ENCODE measurements around the gene ARL3.
"Not testable (repeated sequence)": the region's sequence is repeated elsewhere in the genome, so short reads cannot be mapped to it uniquely, and the experiment has no call there.

Gene ARL3

GRCh38 chr10:102704915-102705314 is 9.3 kb downstream of the ARL3 start:
- no peak for DNase-seq (ENCODE audit: low read depth)

GRCh38 chr10:102702742-102703141 is 11.5 kb downstream of the ARL3 start:
- no peak for DNase-seq (ENCODE audit: low read depth)

- DNase-seq (ENCODE audit: low read depth), result no peak
Measured at GRCh38 chr10:102701796-102702195, 12.4 kb downstream of the ARL3 start.

GRCh38 chr10:102701272-102701671 is 12.9 kb downstream of the ARL3 start:
- DNase-seq (ENCODE audit: low read depth), result no peak

GRCh38 chr10:102698894-102699293 is 15.3 kb downstream of the ARL3 start:
- DNase-seq (ENCODE audit: low read depth), result no peak

GRCh38 chr10:102696736-102697135 is 17.5 kb downstream of the ARL3 start:
- no peak for DNase-seq (ENCODE audit: low read depth)

- DNase-seq (ENCODE audit: low read depth), result not testable (repeated sequence)
Measured at GRCh38 chr10:102695401-102695800, 18.8 kb downstream of the ARL3 start.

GRCh38 chr10:102691285-102692066 is 22.7 kb downstream of the ARL3 start:
- no peak for DNase-seq (ENCODE audit: low read depth)

GRCh38 chr10:102683736-102684135 is 30.5 kb downstream of the ARL3 start:
- no peak for DNase-seq (ENCODE audit: low read depth)

- DNase-seq (ENCODE audit: low read depth), result no peak
Measured at GRCh38 chr10:102682981-102683380, 31.2 kb downstream of the ARL3 start.

GRCh38 chr10:102682416-102682815 is 31.8 kb downstream of the ARL3 start:
- no peak for DNase-seq (ENCODE audit: low read depth)

- no peak for DNase-seq (ENCODE audit: low read depth)
Measured at GRCh38 chr10:102681696-102682095, 32.5 kb downstream of the ARL3 start.

- DNase-seq (ENCODE audit: low read depth), result no peak
Measured at GRCh38 chr10:102679596-102679995, 34.6 kb downstream of the ARL3 start.

- no peak for DNase-seq (ENCODE audit: low read depth)
Measured at GRCh38 chr10:102678842-102679289, 35.3 kb downstream of the ARL3 start.

- no peak for DNase-seq (ENCODE audit: low read depth)
Measured at GRCh38 chr10:102678068-102678400, 36.2 kb downstream of the ARL3 start.

- DNase-seq (ENCODE audit: low read depth), result no peak
Measured at GRCh38 chr10:102677331-102678067, 36.7 kb downstream of the ARL3 start.

GRCh38 chr10:102676534-102677315 is 37.5 kb downstream of the ARL3 start:
- no peak for DNase-seq (ENCODE audit: low read depth)

- no peak for DNase-seq (ENCODE audit: low read depth)
Measured at GRCh38 chr10:102675666-102676533, 38.3 kb downstream of the ARL3 start.

- no peak for DNase-seq (ENCODE audit: low read depth)
Measured at GRCh38 chr10:102675011-102675665, 39.1 kb downstream of the ARL3 start.

GRCh38 chr10:102674566-102674965 is 39.6 kb downstream of the ARL3 start:
- DNase-seq (ENCODE audit: low read depth), result no peak

- peak; percentile 54 for DNase-seq (ENCODE audit: low read depth)
Measured at GRCh38 chr10:102673819-102674511, 40.2 kb downstream of the ARL3 start.
